HCT116 (cell line): Measurements from ENCODE around the gene SHC4. TPM values are rescaled to one million over a fixed set of nuclear protein-coding genes. Genes with fewer than 3 reads are reported as not detected.

Source experiments
- ATAC-seq: fragments of 200-7000 bp; cut with Tn5 transposase; 2 replicates; pipeline ENCODE4 v1.9.1; 2020; ENCODE audit warnings: mild to moderate bottlenecking, moderate library complexity
- BruUV-seq: library from RNA; stranded (reverse); fragments of 400-500 nt; replicated peaks from 2 replicates; lab custom pipeline; 2021; lab: Mats Ljungman, UMichigan
- CTCF ChIA-PET: fragments of 300-600 bp; sonication (Branson Sonifier 250); formaldehyde crosslinking; loops from one replicate; lab custom pipeline; 2021; ENCODE audit warnings: antibody characterized with exemption; lab: Charles Lee
- POLR2A ChIA-PET: fragments of 300-600, 350-600 bp; sonication (Branson Sonifier 250); formaldehyde crosslinking; loops from one replicate; lab custom pipeline; 2021; ENCODE audit warnings: antibody characterized with exemption; lab: Charles Lee
- RAD21 ChIA-PET, 2 experiments: fragments of 300-600 bp; sonication (Branson Sonifier 250); formaldehyde crosslinking; loops; one replicate each; lab custom pipeline; 2023; ENCODE audit warnings: low total read pairs in 2 of 2; ENCODE audit not compliant: uncharacterized antibody in 2 of 2, unreplicated experiment in 2 of 2, low non-redundant PET in 1 of 2; lab: Charles Lee
- DNase-seq: peaks from one replicate; pipeline ENCODE4 v3.0.0-alpha.2; 2010; ENCODE audit warnings: low read depth, low spot score
- H2AFZ ChIP-seq: fragments of 200-600 bp; shearing (Covaris generic), sonication (generic); 2 replicates; pipeline ENCODE4 v1.6.1; 2017; ENCODE audit warnings: low read depth, mixed run types, mixed read lengths, antibody characterized with exemption, low read length; ENCODE audit not compliant: poor library complexity, severe bottlenecking
- H3K27ac ChIP-seq: 2 replicates; pipeline ENCODE4 v1.5.1; 2012; ENCODE audit warnings: low read depth, low read length
- H3K27me3 ChIP-seq: fragments of 200-600 bp; sonication (generic); 2 replicates; pipeline ENCODE4 v1.6.1; 2016; ENCODE audit warnings: mixed run types, low read length, mixed read lengths; ENCODE audit not compliant: insufficient read depth
- H3K36me3 ChIP-seq, 2 experiments: fragments of 200-500 bp in 1 of 2; fragments of 200-600 bp in 1 of 2; sonication (Bioruptor generic) in 1 of 2; sonication (generic) in 1 of 2; 2 replicates each; pipeline versions ENCODE4 v1.5.1 to v1.6.1; 2014 to 2016; ENCODE audit warnings: low read length in 2 of 2, inconsistent platforms in 1 of 2, mixed read lengths in 1 of 2, mixed run types in 1 of 2; ENCODE audit not compliant: insufficient read depth in 2 of 2, control insufficient read depth in 1 of 2
- H3K4me1 ChIP-seq, 2 experiments: fragments of 200-600 bp in 1 of 2; sonication (generic) in 1 of 2; 2 replicates each; pipeline versions ENCODE4 v1.5.1 to v1.6.1; 2012 to 2017; ENCODE audit warnings: low read length in 2 of 2, inconsistent platforms in 1 of 2, mild to moderate bottlenecking in 1 of 2, mixed read lengths in 1 of 2, mixed run types in 1 of 2, moderate library complexity in 1 of 2; ENCODE audit not compliant: insufficient read depth in 2 of 2, control insufficient read depth in 1 of 2
- H3K4me2 ChIP-seq: fragments of 200-600 bp; sonication (generic); 2 replicates; pipeline ENCODE4 v1.6.1; 2017; ENCODE audit warnings: mixed run types, low read length, mixed read lengths
- H3K4me3 ChIP-seq, 2 experiments: fragments of 200-600 bp in 1 of 2; sonication (generic) in 1 of 2; replicated peaks in 1 of 2; 2 replicates each; pipeline ENCODE4 v1.5.1; 2011 to 2016; ENCODE audit warnings: low read length in 2 of 2, control low read depth in 1 of 2, low read depth in 1 of 2, mild to moderate bottlenecking in 1 of 2, mixed read lengths in 1 of 2, mixed run types in 1 of 2
- H3K79me2 ChIP-seq: fragments of 200-600 bp; sonication (generic); 2 replicates; pipeline ENCODE4 v1.6.1; 2017; ENCODE audit warnings: mild to moderate bottlenecking, mixed run types, low read length, moderate library complexity, mixed read lengths; ENCODE audit not compliant: insufficient read depth
- H3K9ac ChIP-seq: fragments of 200-600 bp; sonication (generic); 2 replicates; pipeline ENCODE4 v1.6.1; 2016; ENCODE audit warnings: low read length, mixed read lengths
- H3K9me2 ChIP-seq: fragments of 200-600 bp; sonication (generic), shearing (Covaris generic); 2 replicates; pipeline ENCODE4 v1.6.1; 2017; ENCODE audit warnings: mixed run types, mild to moderate bottlenecking, moderate library complexity; ENCODE audit not compliant: insufficient read depth
- H3K9me3 ChIP-seq, 2 experiments: fragments of 200-500 bp in 1 of 2; fragments of 200-600 bp in 1 of 2; sonication (Bioruptor generic) in 1 of 2; sonication (generic) in 1 of 2; 2 replicates each; pipeline ENCODE4 v1.6.1; 2014 to 2017; ENCODE audit warnings: low read length in 2 of 2, mixed read lengths in 2 of 2, inconsistent platforms in 1 of 2, low read depth in 1 of 2, mild to moderate bottlenecking in 1 of 2, mixed run types in 1 of 2, moderate library complexity in 1 of 2; ENCODE audit not compliant: control insufficient read depth in 1 of 2, insufficient read depth in 1 of 2
- H4K20me1 ChIP-seq: fragments of 200-600 bp; sonication (generic), shearing (Covaris generic); 2 replicates; pipeline ENCODE4 v1.6.1; 2017; ENCODE audit warnings: mixed run types, mild to moderate bottlenecking, moderate library complexity; ENCODE audit not compliant: insufficient read depth
- ATF3 ChIP-seq: IDR thresholded peaks from 2 replicates; pipeline ENCODE4 v1.6.1; 2012
- CTCF ChIP-seq, 3 experiments: fragments of 200-600 bp in 1 of 3; sonication (generic) in 1 of 3; IDR thresholded peaks in 2 of 3; conservative IDR thresholded peaks in 1 of 3; 2 replicates each; pipeline ENCODE4 v1.5.1; 2012 to 2017; ENCODE audit warnings: low read depth in 2 of 3, low read length in 2 of 3, antibody characterized with exemption in 1 of 3, borderline replicate concordance in 1 of 3, control low read depth in 1 of 3, mild to moderate bottlenecking in 1 of 3, mixed read lengths in 1 of 3, mixed run types in 1 of 3, moderate library complexity in 1 of 3; ENCODE audit not compliant: insufficient read depth in 1 of 3
- EGR1 ChIP-seq: IDR thresholded peaks from 2 replicates; pipeline ENCODE4 v1.6.1; 2012; ENCODE audit warnings: low read depth
- EZH2phosphoT487 ChIP-seq: fragments of 200-600 bp; IDR thresholded peaks from 2 replicates; pipeline ENCODE4 v1.6.1; 2018; ENCODE audit warnings: antibody characterized with exemption, borderline replicate concordance
- FOSL1 ChIP-seq: IDR thresholded peaks from 2 replicates; pipeline ENCODE4 v1.6.1; 2012; ENCODE audit warnings: low read depth
- JUND ChIP-seq: IDR thresholded peaks from 2 replicates; pipeline ENCODE4 v1.6.1; 2012
- POLR2A ChIP-seq: IDR thresholded peaks from 2 replicates; pipeline ENCODE4 v1.7.0; 2011; ENCODE audit warnings: borderline replicate concordance; ENCODE audit not compliant: insufficient read depth, insufficient read length; ENCODE audit errors: extremely low read depth
- POLR2AphosphoS5 ChIP-seq: IDR thresholded peaks from 2 replicates; pipeline ENCODE4 v1.6.1; 2011; ENCODE audit warnings: mild to moderate bottlenecking, low read depth, low read length, moderate library complexity
- SIN3A ChIP-seq: IDR thresholded peaks from 2 replicates; pipeline ENCODE4 v1.6.1; 2012; ENCODE audit warnings: low read depth
- SP1 ChIP-seq: IDR thresholded peaks from 2 replicates; pipeline ENCODE4 v1.6.1; 2012; ENCODE audit warnings: low read depth
- SRF ChIP-seq: IDR thresholded peaks from 2 replicates; pipeline ENCODE4 v1.6.1; 2012; ENCODE audit warnings: low read depth
- YY1 ChIP-seq: IDR thresholded peaks from 2 replicates; pipeline ENCODE4 v1.6.1; 2011; ENCODE audit warnings: low read length, low read depth, moderate library complexity, mild to moderate bottlenecking; ENCODE audit not compliant: insufficient replicate concordance; ENCODE audit errors: extremely low read depth
- ZBTB33 ChIP-seq: IDR thresholded peaks from 2 replicates; pipeline ENCODE4 v1.6.1; 2011; ENCODE audit warnings: mild to moderate bottlenecking, low read length, moderate library complexity; ENCODE audit not compliant: insufficient replicate concordance; ENCODE audit errors: extremely low read depth
- ZFX ChIP-seq: fragments of 450-650 bp; IDR thresholded peaks from 2 replicates; pipeline ENCODE4 v1.6.1; 2017
- intact Hi-C: fragments of 100-400 bp; cut with micrococcal nuclease; formaldehyde crosslinking; loops from 2 replicates; pipeline ENCODE4 v1.10.0; 2022
- total RNA-seq: library from RNA; stranded (reverse); gene quantifications from one replicate; pipeline ENCODE4 v1.2.1, GENCODE V29; 2021; ENCODE audit not compliant: unreplicated experiment
- TF ChIP-seq, protein P1 (sequence below): IDR thresholded peaks from 2 replicates; pipeline ENCODE4 v1.6.1; 2012
- TF ChIP-seq, protein P2 (sequence below): IDR thresholded peaks from 2 replicates; pipeline ENCODE4 v1.6.1; 2012; ENCODE audit warnings: low read depth

The SHC4 gene
- total RNA-seq, 1 experiment from 2014 or later = 0.44 TPM

- DNase-seq (no peak), ATAC-seq (no peak)
- Histone ChIP-seq H3K9ac (no peak overlapping the region), H3K4me2 (no peak overlapping the region), H2AFZ (no peak overlapping the region), H3K79me2 (no peaks in the 10 kb centered on the region), H3K27ac (no peak overlapping the region), H3K4me1 (no peaks in the 10 kb centered on the region), H4K20me1 (no peaks in the 10 kb centered on the region), H3K9me3 (no peaks in the 10 kb centered on the region), H3K4me3 (no peak overlapping the region), H3K27me3 (no peaks in the 10 kb centered on the region), H3K36me3 (no peaks in the 10 kb centered on the region), H3K9me2 (no peaks in the 10 kb centered on the region)
- TF ChIP-seq ZBTB33 (no peak), SIN3A (no peak), ZFX (no peak), YY1 (no peak), FOSL1 (no peak), SRF (no peak), EZH2phosphoT487 (no peak), CTCF (IDR thresholded peaks at IDR 0.05 in 2 of 3, conservative IDR thresholded peaks at IDR 0.05 in 1 of 3; ENCODE audit: borderline replicate concordance in 1 of 3, insufficient read depth in 1 of 3, low read depth in 2 of 3, low read length in 2 of 3) (no peak), JUND (no peak), EGR1 (no peak), POLR2A (no peak), POLR2AphosphoS5 (no peak), ATF3 (no peak), SP1 (no peak)
- TF ChIP-seq, protein P1, sequence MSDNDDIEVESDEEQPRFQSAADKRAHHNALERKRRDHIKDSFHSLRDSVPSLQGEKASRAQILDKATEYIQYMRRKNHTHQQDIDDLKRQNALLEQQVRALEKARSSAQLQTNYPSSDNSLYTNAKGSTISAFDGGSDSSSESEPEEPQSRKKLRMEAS = no peak
- TF ChIP-seq, protein P2, sequence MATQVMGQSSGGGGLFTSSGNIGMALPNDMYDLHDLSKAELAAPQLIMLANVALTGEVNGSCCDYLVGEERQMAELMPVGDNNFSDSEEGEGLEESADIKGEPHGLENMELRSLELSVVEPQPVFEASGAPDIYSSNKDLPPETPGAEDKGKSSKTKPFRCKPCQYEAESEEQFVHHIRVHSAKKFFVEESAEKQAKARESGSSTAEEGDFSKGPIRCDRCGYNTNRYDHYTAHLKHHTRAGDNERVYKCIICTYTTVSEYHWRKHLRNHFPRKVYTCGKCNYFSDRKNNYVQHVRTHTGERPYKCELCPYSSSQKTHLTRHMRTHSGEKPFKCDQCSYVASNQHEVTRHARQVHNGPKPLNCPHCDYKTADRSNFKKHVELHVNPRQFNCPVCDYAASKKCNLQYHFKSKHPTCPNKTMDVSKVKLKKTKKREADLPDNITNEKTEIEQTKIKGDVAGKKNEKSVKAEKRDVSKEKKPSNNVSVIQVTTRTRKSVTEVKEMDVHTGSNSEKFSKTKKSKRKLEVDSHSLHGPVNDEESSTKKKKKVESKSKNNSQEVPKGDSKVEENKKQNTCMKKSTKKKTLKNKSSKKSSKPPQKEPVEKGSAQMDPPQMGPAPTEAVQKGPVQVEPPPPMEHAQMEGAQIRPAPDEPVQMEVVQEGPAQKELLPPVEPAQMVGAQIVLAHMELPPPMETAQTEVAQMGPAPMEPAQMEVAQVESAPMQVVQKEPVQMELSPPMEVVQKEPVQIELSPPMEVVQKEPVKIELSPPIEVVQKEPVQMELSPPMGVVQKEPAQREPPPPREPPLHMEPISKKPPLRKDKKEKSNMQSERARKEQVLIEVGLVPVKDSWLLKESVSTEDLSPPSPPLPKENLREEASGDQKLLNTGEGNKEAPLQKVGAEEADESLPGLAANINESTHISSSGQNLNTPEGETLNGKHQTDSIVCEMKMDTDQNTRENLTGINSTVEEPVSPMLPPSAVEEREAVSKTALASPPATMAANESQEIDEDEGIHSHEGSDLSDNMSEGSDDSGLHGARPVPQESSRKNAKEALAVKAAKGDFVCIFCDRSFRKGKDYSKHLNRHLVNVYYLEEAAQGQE = no peak
- ChIA-PET POLR2A (no interaction called here), RAD21 (no interaction called here), CTCF (no interaction called here)
- no TSS peak for BruUV-seq
- intact Hi-C loops = no loop called here
Observed at GRCh38 chr15:48898032-48898431, 65.7 kb downstream of the SHC4 start.
